GM10266 (cell line): Measurements from ENCODE around the gene PLXNC1.

Experiments
- DNase-seq: peaks from one replicate; pipeline ENCODE4 v3.0.0; 2012; ENCODE audit errors: extremely low spot score
- TF ChIP-seq, protein P1 (sequence below): IDR thresholded peaks from 2 replicates; pipeline ENCODE4 v1.5.1; 2012; ENCODE audit warnings: mild to moderate bottlenecking, low read depth; ENCODE audit not compliant: control insufficient read depth, insufficient read depth; ENCODE audit errors: missing control alignments

The PLXNC1 gene

DNA sequence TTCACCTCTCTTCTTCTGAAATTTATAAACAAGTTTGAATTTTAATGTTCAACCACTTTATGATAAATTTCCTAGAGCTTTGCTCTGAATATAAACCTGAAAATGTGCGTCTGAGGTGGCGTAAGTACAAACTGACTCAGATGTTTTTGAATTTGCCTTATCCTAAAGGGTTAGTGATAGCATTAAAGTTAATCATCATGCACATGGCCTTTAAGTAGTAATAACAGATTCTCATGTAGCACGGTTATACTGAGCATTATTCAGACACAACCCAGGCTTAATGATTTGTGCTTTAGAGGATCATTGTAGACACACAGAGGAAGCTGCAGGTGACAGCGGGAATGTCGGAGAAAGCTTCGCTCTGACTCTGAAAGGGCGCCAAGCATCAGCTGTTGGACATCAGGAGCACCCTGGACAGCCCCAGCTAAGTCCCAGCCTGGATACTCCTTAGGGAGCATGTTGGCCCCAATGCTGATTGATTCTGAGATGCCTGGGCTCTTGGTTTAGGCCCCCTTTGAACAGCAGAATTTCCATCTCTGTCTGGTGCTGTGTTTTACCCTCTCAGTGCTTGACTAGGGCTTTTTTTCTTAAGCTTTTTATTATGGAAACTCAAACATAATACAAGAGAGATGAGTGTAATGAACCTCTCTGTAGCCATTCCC is 91.1 kb downstream of the PLXNC1 start:
- no peak for DNase-seq
- TF ChIP-seq, protein P1, sequence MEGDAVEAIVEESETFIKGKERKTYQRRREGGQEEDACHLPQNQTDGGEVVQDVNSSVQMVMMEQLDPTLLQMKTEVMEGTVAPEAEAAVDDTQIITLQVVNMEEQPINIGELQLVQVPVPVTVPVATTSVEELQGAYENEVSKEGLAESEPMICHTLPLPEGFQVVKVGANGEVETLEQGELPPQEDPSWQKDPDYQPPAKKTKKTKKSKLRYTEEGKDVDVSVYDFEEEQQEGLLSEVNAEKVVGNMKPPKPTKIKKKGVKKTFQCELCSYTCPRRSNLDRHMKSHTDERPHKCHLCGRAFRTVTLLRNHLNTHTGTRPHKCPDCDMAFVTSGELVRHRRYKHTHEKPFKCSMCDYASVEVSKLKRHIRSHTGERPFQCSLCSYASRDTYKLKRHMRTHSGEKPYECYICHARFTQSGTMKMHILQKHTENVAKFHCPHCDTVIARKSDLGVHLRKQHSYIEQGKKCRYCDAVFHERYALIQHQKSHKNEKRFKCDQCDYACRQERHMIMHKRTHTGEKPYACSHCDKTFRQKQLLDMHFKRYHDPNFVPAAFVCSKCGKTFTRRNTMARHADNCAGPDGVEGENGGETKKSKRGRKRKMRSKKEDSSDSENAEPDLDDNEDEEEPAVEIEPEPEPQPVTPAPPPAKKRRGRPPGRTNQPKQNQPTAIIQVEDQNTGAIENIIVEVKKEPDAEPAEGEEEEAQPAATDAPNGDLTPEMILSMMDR = no peak

DNA sequence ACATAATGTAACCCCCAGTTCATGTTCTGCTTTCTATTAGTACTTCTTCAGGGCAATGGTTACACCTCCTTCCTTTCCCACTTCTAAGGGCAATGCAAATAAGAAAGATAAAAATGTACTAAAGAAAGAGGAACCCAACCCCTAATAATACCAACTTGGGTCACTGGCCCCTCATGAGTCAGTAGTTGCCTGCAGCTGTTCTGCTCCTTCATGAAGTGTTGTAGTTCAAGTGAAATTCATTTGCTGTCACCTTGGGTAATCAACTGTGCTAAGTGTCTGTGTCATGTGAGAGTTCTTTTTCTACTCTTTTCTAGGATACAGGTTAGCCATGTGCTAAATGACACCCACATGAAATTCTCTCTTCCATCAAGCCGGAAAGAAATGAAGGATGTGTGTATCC is 91.8 kb downstream of the PLXNC1 start:
- peak; percentile 59 for DNase-seq
- TF ChIP-seq, protein P1 = no peak

DNA sequence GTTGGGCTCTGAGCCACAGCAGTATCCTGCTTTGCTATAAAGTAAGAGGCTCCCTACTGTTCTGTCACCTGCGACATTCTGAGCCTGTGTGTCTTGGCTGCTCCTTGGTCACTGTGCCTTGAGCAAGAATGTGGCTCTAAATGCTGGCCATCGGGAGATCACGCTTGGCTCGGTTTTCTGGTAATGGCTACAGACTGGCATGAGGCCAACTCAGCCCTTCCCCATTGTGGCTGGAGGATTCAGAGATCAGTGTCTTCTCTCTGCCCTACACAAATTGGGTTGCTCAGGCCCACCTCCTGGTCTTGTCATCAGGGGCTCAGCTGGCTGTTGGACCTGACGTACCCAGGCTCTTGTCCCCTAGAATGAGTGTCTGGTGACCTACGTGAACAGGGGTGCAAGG is 94.5 kb downstream of the PLXNC1 start:
- TF ChIP-seq, protein P1 = no peak
- no peak for DNase-seq

DNA sequence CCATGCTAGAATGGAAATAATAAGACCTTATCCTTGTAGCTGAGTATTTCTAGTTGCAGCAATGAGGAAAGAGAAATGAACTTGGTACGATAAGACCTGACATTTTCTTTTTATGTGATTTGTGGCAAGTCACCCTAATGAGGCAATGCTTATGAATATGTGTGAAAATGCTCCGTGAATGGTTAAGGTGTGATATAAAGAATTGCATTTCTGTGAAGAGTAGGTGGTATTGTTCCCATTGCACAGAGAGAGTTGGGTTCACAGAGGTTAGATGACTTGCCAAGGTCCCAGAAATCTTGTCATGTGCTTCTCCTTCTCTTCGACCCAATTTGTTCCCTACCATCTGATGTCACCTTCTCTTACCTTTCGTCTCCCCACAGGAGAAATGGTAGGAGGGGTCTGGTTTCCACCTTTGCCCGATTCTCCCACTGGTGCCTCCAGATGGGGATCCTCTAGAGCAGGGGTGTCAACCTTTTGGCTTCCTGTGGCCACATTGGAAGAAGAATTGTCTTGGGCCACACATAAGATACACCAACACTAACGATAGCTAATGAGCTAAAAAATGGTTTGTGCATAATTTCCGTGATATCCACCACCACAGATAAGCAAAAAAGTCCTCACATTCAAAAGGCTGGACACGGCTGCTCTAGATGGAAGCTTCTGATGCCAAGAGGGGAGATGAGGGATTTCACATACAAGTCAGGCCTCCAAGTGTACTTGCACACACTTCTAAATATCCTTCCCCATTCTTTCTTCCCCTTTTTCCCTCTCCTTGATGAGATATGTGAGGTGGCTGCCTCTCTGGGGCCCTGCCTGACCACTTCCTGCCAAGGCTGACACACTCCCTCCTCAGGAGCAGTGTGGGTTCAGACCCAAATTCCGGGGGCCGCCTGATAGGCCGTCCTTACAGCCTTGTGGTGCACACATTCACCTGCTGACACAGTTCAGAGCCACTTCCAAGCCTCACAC is 96.1 kb downstream of the PLXNC1 start:
- TF ChIP-seq, protein P1 = no peak
- DNase-seq = peak; percentile 44

DNA sequence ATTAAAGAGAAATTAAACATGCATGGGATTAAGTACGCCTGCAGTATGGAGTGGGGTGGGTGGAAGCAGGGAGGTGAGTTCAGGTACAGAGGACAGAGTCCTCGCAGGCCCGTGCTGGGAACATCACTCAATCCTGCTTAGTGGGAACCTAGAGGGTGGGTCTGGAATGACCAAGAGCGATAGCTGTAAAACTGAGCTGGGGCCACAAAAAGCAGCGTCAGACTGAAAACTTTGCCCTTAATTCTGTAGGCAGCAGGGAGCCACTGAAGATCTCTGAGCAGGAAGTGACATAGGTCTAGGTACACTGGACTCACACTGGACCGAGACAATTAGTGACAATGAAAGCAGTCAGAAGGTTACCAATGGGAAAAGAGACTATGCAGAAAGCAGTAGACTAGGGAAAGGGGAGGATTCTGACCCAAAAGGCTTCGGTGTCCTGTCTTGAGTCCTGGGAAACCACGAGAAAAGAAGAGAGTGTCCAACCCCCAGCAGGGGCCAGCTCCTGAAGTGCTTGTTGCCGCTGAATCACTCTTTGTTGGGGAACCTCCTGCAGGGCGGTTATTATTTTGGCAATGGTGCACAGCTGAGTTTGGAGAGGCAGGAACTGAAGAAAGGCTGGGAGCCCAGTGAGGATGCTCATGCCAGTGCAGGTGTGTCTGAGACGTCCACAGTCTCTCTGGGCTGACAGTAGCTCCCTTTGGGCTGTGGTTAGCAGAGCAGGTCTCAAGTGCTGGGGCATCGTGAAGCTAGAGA is 97.4 kb downstream of the PLXNC1 start:
- DNase-seq = no peak
- TF ChIP-seq, protein P1 = no peak

DNA sequence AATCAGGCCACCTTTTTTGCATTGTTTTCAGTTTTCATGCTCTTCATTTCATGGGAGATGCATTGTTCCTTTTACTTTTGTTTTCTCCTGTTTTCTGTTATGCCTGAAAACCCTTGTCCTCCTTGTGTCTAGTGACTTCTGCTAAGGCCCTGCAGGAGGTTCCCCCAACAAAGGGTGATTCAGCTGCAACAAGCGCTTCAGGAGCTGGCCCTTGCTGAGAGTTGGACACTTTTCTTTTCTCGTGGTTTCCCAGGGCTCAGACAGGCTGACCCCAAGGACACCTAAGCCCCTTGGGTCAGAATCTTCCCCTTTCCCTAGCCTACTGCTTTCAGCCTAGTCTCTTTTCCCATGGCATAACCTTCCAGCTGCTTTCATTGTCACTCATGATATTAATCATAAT is 98.9 kb downstream of the PLXNC1 start:
- DNase-seq = no peak
- TF ChIP-seq, protein P1 = no peak
